HG02884 (cell line): Measurements from ENCODE around the gene SEMA3C.

Experiments used
- ATAC-seq: cut with Tn5 transposase; IDR thresholded peaks from one replicate; pipeline ENCODE4 v1.9.1; 2021; ENCODE audit warnings: mild to moderate bottlenecking, moderate library complexity; ENCODE audit not compliant: unreplicated experiment

Gene SEMA3C

DNA sequence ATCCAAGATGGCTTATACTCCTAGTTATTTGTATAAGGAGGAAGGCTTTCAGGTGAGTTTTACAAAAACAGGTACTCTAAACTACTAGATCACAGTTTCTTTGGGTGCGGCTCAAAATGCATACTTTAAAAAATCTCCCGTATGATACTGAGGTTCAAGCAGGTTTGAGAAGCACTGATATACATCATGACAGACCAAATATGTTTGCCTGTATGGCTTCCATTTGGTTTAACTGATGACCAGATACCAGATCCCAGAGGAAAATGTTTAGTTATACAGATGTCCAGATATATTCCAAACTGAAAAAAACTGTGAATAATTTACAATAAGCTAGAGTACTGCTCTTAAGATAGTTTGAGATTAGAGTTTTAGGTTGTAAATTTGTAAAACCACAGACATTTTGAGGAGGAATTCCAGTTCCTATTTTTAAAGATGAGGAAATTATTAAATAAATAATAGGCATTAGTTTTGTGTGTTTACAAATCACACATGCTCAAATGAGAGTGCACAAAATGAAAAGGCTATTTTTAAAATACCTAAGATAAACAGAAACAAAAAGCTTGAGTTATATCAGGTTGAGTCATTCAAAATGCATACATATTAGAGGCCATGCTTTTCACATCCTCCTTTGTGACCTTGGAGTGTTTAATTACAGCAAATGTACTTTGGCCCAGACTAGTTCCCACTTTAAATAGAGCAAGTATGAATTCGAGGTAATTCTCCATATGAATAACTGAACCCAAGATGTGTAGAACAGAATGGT is 60.5 kb downstream of the SEMA3C start:
- no peak for ATAC-seq

GRCh38 chr7:80856769-80857168 is 62.1 kb downstream of the SEMA3C start:
- no peak for ATAC-seq

DNA sequence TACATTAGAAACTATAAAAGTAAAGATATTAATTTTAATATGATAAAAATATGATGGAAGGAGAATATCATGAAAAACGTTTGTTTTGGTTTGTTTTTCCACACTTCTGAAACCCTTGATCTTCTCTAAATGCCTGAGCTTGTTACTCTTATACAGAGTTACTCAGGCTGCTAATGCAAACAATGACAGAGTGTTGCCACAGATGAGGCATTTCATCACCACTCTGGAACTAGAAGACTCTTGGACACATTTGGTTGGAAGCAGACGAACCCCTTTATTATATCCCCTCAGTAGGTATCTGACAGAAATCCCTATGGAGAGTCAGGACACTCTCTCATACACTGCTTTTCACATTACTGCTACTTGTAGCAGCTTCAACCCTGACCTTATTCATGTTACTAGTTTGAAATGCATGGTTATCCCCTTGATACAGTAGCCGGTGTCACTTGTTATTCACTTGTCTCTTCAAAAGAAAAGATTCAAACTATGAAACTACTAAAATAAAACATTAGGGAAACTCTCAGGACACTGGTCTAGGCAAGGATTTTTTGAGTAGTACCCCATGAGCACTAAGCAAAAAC is 66.9 kb downstream of the SEMA3C start:
- no peak for ATAC-seq

DNA sequence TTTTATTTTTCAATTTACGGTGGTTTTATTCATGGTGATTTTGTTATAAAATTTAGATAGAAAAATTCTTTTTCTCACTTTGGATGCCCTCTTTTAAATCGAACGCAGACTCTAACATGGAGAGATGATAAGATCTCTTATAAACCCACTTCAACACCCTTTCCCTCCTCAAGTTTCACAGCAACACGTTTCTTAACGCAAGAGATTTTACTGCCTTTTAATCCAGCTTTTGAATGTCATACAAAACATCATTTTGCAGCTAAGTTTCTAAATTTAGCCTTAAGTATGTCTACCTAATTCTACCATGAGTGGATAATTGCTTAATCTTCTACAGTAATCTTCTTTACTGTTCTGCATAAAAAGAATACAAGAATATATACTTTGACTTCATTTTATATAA is 70.0 kb downstream of the SEMA3C start:
- no peak for ATAC-seq

DNA sequence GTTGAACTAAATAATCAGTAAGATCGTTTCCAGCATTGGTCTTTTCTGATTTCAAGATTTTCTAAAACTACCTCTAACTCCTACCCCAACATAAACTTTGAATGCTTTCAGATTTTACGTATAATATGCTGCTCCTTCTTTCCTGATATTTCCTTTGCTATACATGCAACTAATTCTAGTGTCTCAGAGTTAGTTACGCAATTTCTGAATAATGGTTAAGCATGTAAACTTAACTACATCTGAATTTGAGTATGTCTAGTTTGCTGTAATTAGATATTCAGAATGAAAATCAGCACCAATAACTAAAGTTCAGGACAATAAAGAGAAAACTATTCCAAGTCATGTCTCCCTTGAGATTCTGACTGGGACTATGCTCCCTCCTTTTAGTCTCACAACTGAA is 71.0 kb downstream of the SEMA3C start:
- ATAC-seq = no peak

- no peak for ATAC-seq
Observed at GRCh38 chr7:80847027-80847426, 71.8 kb downstream of the SEMA3C start.

- ATAC-seq = no peak
Observed at GRCh38 chr7:80844916-80845315, 73.9 kb downstream of the SEMA3C start.

DNA sequence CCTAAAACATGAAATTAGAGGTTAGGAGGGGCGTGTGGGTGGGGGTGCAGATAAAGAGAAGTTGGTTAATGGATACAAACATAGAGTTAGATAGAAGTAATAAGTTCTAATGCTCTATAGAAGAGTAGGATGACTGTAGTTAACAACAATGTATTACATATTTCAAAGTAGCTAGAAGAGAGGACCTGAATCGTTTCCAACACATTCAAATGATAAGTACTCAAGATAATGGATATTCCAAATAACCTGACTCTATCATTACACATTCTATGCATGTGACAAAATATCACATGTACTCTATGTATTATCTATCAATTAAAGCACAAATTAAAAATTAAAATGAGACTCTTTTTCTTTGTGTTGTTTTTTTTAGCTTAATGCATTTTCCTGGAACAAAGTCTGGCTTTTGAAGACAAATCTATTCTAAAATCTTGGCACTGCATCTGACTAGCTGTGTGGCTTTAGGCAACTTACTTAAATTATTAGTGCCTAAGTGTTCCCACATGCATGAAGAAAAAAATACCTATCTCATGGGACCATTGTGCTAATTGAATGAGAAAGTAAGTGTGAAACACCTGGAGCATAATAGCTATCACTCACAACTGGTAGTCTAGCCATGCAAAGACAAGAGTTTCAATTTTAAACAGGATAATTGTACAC is 75.7 kb downstream of the SEMA3C start:
- ATAC-seq = no peak

DNA sequence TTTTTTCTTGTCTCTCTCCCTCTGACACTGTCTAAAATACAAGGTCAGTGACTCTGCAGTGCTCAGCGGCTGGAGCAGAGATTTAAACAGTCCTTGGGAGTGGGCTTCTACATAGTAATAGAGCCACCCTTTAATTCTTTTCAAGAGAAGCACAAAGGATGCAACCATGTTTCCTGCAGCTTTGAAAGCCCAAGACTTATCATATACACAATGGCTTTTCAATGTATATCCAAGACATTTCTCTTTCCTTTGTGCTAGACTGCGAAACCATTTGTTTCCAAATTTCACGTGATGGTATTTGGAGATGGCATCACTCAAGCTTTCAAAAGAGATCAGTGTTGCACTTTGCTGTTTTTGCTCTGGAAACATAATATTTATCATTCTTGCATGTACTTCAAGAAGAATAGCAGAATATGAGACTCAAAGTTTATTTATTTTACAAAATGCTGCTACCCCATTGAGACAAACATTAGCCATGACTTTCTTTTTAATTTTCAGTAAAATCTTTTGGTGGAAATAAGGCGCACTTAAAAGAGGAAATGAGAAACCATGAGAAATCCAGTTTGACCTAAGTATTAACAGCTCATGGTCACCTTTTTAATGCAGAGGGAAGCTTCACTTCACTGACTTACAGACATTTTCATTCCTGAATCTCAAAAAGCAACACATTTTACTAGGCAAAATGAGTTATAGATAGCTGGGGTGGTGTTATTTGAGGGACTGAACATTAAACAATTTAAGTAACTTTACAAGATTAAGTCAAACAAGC is 76.6 kb downstream of the SEMA3C start:
- ATAC-seq = no peak

DNA sequence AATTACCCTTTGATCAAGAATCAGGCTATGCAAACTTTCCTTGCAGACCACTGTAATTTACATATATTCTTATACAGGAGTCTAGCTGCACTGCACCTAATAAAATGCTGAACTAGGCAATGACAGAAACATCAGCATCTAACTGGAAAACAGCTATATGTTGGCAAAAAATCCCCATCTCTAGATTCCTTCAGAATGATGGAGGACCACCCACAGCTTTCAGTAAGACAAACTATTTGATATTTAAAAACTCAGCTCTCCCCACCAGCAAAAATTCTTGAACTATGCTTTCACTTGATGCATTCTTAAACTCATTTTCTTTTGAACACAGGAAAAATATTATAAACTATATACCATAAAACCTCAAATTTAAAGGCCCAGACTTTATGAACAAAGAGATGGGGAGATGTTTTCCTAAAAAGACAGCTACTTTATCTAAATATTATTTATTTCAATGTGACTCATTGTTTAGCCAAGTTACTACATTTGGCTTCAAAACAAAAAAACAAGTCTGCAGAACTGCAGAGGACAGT is 77.4 kb downstream of the SEMA3C start:
- ATAC-seq = no peak

DNA sequence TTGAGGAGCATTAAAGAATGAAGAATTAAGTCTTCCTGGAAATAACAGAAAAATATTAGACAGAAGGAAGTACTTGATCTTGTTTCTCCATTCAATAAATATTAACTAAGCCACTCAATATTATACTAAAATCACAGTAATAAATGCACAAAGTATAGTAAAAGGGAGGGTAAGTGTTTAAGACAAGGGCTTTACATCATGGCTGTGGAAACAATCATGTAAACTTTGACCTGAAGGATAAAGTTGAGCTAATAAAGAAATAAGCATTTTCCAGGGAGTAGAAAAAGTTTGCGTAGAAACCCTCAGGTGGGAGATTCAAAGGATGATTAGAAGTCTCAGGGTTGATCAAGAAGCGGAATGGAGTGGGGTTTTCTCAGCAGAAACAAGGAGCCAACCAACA is 78.2 kb downstream of the SEMA3C start:
- ATAC-seq = no peak

GRCh38 chr7:80839855-80840254 is 79.0 kb downstream of the SEMA3C start:
- ATAC-seq = no peak

- ATAC-seq = no peak
Observed at GRCh38 chr7:80838643-80839042, 80.2 kb downstream of the SEMA3C start.

GRCh38 chr7:80837345-80837744 is 81.5 kb downstream of the SEMA3C start:
- no peak for ATAC-seq

DNA sequence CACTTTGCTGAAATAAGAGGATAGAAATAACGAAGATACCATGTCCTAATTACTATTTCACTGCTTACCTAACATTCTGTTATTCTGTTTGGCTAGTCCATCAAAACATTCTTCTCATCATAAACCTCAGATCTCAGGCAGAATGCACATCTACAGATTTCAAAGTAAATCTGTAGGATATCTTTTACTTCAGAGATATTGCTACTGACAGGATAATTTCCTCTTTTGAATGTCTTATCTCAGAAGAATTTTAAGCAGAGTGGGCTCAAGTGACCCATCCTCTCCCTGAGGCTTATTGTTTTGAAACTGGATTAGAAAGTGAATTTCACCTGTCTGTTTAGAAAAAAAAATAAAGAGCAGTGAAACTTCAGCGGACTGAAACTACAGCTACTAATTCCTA is 83.6 kb downstream of the SEMA3C start:
- ATAC-seq = no peak

DNA sequence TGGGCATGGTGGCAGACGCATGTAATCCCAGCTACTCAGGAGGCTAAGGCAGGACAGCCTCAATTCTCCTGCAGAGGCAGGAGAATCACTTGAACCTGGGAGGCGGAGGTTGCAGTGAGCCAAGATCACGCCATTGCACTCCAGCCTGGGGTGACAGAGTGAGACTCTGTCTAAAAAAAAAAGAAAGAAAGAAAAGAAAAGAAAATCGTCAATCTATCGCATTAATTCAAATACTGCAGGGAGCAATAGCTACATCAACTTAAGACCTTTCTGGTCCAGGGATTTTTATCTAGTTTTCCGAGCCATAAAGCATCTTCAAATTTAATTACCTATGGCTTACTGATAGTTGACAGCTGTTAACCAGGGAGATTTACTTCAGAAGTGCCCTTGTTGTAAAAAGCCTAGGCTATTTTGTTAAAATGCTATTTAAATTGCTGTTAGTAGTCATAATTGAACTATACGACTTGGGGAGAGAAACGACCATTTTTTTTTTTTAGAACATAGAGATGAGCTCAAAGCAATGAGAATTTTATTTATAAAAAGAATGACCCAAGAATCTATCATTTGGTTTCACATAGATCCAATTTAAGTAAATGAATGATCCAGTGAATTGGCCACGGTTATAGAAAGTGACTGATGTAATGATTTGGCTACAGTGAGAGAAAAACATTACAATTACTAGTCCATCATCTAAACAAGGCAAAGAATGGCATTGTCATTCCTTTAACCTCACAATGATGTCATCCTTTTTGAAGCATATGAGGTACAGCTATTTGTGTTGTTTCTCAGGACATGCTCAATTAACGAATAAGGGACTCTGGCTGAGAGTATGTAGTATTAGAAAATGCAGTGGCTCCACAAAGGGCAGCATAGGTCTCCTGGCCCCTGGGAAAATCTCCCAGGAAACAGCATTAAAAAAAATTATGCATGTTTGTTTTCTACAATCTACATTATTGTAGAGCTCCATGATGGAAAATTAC is 85.3 kb downstream of the SEMA3C start:
- no peak for ATAC-seq

GRCh38 chr7:80832006-80832405 is 86.8 kb downstream of the SEMA3C start:
- ATAC-seq = no peak

- no peak for ATAC-seq
Observed at GRCh38 chr7:80830584-80831285, 88.1 kb downstream of the SEMA3C start.

- no peak for ATAC-seq
Observed at GRCh38 chr7:80830010-80830409, 88.8 kb downstream of the SEMA3C start.
